HL-60 (cell line): ENCODE results near the gene ACACB.

Experiments used
- TF ChIP-seq, protein P1 (sequence below): IDR thresholded peaks from one replicate; pipeline ENCODE4 v1.5.1; 2011; ENCODE audit warnings: low read length, control low read depth, inconsistent platforms; ENCODE audit not compliant: insufficient read depth
- TF ChIP-seq, protein P2 (sequence below): IDR thresholded peaks from 2 replicates; pipeline ENCODE4 v1.6.1; 2012; ENCODE audit warnings: low read depth; ENCODE audit not compliant: insufficient replicate concordance

DNA sequence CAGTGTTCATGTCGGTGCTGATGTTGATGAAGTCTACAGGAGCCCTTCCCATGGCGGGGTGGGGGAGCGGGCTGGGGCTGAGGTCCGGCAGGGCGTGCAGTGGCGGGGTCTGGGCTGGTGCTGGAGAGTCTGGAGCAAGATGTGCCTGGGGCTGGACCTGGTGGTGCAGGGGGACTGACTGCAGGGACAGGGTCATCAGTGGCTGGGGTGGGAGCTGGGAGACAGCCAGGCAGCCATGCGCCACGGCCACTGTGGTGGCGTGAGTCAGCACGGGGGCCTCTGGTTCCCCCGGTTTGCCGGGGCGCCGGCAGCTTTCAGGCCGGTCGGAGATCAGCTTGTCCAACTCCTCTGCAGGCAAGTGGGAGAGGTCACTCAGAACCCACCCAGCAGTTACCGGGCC lies 165.1 kb downstream of the ACACB start:
- TF ChIP-seq, protein P1, sequence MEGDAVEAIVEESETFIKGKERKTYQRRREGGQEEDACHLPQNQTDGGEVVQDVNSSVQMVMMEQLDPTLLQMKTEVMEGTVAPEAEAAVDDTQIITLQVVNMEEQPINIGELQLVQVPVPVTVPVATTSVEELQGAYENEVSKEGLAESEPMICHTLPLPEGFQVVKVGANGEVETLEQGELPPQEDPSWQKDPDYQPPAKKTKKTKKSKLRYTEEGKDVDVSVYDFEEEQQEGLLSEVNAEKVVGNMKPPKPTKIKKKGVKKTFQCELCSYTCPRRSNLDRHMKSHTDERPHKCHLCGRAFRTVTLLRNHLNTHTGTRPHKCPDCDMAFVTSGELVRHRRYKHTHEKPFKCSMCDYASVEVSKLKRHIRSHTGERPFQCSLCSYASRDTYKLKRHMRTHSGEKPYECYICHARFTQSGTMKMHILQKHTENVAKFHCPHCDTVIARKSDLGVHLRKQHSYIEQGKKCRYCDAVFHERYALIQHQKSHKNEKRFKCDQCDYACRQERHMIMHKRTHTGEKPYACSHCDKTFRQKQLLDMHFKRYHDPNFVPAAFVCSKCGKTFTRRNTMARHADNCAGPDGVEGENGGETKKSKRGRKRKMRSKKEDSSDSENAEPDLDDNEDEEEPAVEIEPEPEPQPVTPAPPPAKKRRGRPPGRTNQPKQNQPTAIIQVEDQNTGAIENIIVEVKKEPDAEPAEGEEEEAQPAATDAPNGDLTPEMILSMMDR: no peak
- TF ChIP-seq, protein P2, sequence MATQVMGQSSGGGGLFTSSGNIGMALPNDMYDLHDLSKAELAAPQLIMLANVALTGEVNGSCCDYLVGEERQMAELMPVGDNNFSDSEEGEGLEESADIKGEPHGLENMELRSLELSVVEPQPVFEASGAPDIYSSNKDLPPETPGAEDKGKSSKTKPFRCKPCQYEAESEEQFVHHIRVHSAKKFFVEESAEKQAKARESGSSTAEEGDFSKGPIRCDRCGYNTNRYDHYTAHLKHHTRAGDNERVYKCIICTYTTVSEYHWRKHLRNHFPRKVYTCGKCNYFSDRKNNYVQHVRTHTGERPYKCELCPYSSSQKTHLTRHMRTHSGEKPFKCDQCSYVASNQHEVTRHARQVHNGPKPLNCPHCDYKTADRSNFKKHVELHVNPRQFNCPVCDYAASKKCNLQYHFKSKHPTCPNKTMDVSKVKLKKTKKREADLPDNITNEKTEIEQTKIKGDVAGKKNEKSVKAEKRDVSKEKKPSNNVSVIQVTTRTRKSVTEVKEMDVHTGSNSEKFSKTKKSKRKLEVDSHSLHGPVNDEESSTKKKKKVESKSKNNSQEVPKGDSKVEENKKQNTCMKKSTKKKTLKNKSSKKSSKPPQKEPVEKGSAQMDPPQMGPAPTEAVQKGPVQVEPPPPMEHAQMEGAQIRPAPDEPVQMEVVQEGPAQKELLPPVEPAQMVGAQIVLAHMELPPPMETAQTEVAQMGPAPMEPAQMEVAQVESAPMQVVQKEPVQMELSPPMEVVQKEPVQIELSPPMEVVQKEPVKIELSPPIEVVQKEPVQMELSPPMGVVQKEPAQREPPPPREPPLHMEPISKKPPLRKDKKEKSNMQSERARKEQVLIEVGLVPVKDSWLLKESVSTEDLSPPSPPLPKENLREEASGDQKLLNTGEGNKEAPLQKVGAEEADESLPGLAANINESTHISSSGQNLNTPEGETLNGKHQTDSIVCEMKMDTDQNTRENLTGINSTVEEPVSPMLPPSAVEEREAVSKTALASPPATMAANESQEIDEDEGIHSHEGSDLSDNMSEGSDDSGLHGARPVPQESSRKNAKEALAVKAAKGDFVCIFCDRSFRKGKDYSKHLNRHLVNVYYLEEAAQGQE: no peak
